Activated CD8-positive, alpha-beta memory T cell treated with anti-CD3 and anti-CD28 coated beads for 36 hours (primary cell): ENCODE measurements around the gene TSLP. TPM values are rescaled to one million over a fixed set of nuclear protein-coding genes. Genes with fewer than 3 reads are reported as not detected.

Experiments
- total RNA-seq, 2 experiments: library from RNA; stranded (reverse); gene quantifications; one replicate each; pipeline ENCODE4 v1.2.3, GENCODE V29; 2021

Gene TSLP
- total RNA-seq, 2 experiments from 2014 or later, result 0.51 to 0.67 TPM

Other genes with a start within 250 kb of the TSLP start
- 10 to 100 TPM; 81.3 to 82.6 TPM for gene WDR36, start 20.6 kb downstream of the TSLP start, total RNA-seq
- gene CAMK4, start 152.7 kb downstream of the TSLP start, total RNA-seq, result 10 to 100 TPM; 51.8 to 57.4 TPM